NOMO-1 treated with dmso at 0.1 percent for 144 hours (cell line): ENCODE results near the gene CPPED1.

Source experiments
- DNase-seq: peaks from one replicate; lab custom pipeline; 2025; ENCODE audit not compliant: unreplicated experiment; lab: John Stamatoyannopoulos, UW

The CPPED1 gene

GRCh38 chr16:12653820-12654392, 149.8 kb downstream of the CPPED1 start:
- DNase-seq: no peak

DNA sequence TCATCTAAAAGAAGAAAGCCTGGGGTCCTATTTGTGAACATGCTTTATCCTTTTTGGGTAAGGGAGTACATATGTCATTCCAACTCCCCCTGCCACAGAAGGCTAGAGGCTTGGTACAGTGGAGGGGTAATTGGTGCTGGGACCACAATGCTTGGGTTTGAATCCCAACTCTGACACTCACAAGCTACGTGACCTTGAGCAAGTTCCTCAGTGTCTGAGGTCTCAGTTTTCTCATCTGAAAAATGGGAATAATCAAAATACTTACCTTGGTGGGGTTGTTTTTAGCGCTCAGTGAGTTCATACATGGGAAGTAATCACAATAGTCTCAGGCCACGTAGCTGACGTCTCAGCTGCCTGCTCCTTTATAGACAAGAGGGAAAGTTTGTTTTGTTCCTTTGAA, 150.8 kb downstream of the CPPED1 start:
- no peak for DNase-seq

GRCh38 chr16:12651765-12652512, 151.7 kb downstream of the CPPED1 start:
- no peak for DNase-seq

DNA sequence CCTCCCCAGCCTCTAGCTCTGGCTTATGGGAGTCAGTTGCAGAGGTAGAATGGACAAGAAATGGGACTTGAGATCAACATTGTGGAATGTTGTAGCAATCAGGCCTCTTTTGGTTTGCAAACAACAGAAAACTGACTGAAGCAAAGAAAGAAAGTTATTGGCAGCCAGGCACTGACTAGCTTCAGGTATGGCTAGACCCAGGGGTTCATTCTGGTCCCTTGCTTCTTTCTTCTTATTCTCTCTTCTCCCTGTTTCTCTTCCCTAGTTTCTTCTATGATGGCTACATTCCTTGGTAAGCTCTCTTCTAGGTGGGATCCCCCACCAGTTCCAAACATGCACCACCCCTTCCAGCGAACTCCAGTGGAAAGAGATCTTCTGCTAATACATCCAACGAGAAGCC, 154.3 kb downstream of the CPPED1 start:
- no peak for DNase-seq

- peak; percentile 13 for DNase-seq
Observed at GRCh38 chr16:12646490-12647274, 157.0 kb downstream of the CPPED1 start.

DNA sequence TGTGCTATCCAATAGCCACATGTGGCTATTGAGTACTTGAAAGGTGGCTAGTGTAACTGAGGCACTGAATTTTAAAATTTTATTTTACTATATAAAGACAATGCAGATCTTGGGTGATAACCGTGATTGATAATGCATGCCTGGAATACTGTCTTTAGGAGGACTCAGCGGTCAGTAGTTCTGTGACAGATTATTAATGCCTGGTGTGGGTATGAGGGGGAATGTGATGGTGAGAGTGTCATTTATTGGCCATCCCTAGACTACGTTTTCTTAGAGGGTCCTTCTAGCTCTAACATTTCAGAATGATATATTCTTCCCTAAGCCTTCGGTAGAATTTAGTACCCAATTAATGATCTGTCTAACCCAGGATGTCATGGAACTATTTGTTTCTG, 157.6 kb downstream of the CPPED1 start:
- DNase-seq: no peak

DNA sequence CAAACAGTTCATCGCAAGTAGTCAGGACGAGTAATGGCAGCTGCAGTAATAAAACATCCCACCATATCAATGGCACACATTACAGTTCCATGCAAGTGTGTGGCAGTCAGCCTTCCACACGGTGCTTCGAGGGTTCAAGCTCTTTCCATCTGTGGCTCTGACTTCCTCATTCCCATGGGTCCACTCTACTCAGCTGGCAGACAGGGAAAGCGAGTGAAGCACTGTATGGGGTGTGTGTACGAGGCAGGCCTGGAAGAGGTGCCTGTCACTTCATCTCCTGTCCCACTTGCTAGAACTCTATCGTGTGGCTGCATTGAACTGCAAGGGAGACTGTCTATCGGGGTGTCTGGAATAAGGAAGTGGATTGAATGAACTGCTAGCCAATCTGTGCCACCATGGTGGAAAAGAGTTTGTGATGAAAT, 160.6 kb downstream of the CPPED1 start:
- no peak for DNase-seq

GRCh38 chr16:12639044-12639443, 164.6 kb downstream of the CPPED1 start:
- no peak for DNase-seq

- DNase-seq: no peak
Observed at GRCh38 chr16:12637002-12637401, 166.7 kb downstream of the CPPED1 start.

GRCh38 chr16:12629271-12629670, 174.4 kb downstream of the CPPED1 start:
- no peak for DNase-seq

GRCh38 chr16:12628536-12628935, 175.2 kb downstream of the CPPED1 start:
- DNase-seq: no peak

GRCh38 chr16:12627394-12627793, 176.3 kb downstream of the CPPED1 start:
- no peak for DNase-seq

DNA sequence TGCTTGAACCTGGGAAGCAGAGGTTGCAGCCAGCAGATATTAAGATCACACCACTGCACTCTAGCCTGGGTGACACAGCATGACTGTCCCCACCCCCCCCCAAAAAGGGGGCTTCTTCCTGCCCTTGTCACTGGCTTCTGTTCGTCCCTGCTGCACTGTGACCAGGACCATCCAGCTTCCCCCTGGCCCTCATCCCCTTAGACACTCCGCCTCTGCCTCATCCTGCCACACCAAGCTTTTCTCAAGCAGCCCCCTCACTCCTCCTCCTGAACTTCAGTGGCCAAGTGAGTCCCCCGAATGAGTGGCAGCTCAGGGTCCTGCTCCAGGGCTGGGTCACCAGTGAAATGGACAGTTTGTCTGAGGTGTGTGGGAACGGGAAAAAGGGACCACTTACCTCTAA, 177.3 kb downstream of the CPPED1 start:
- no peak for DNase-seq

GRCh38 chr16:12625716-12626115, 178.0 kb downstream of the CPPED1 start:
- DNase-seq: no peak

DNA sequence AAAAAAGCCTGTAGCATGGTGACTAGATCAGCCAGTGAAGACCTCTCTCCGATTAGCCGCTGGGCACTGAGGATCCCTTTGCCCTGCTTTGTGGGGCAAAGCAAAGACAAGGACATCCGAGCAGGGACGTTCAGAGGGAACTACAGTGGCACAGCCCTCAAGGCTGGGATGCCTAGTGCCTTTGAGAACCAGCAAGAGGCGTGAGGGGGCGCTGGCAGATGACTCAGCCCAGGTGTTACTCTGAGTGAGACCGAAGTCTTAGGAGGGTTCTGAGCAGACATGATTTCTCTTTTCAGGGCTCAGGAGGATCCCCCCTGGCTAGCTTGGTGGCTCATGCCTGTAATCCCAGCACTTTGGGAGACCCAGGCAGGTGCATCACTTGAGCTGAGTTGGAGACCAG, 178.6 kb downstream of the CPPED1 start:
- no peak for DNase-seq

DNA sequence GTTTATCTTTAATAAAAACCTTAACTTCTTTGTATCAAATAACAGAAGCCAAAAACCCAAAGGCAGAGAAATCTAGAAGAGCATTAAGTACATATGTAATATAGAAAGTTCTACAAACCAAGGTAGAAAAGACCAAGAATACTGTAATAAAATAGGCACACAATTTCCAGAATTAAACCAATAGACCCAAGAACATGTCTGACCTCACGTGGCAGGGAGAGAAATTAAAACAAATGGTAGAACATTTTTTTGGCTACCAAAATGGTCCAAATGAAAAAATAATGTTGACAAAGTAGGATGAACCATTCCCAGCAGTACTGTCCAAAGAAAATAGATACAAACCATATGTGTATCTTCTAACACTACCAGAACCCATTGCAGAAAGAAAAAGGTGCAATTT, 183.5 kb downstream of the CPPED1 start:
- no peak for DNase-seq

- DNase-seq: no peak
Observed at GRCh38 chr16:12618515-12618914, 185.2 kb downstream of the CPPED1 start.

GRCh38 chr16:12617401-12617819, 186.3 kb downstream of the CPPED1 start:
- no peak for DNase-seq

GRCh38 chr16:12614662-12615278, 188.9 kb downstream of the CPPED1 start:
- no peak for DNase-seq

DNA sequence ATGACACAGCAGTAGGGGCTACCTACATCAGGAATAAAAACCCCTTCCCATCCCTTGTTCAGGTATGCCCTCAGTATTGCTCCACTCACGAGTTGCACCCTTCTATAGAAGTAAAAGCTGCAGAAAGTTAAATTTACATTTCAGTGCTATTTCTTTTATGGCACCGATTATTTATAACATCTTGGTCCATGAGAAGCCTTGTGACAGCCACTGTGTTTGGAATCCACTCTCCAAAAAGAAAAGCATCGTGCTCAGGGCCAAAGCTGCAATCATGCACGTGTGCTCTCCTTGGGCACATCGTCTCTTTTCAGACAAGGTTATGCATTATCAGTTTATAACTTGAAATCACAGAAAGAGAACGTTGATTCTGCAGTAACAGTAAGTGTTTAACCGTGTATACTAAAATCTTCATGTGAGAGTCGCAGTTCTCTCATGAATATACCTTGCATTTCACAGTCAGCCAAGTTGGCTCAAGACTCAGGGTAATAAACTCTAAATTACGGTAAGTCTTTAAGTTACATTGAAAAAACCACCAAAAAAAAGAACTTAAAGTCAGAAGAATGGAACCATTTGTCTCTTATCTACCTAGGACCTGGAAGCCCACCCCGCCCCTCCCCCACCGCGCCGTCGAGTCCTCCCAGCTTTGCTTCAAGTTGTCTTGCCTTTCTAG, 189.6 kb downstream of the CPPED1 start:
- DNase-seq: no peak
